ENCODE results near the gene MDC1. TPM values are rescaled to one million over a fixed set of nuclear protein-coding genes. Genes with fewer than 3 reads are reported as not detected.
A peak's percentile ranks its signal among the peaks of the same experiment; 100 is the strongest.

The MDC1 gene
- total and polyA plus RNA-seq, 2 of the 13 experiments (the other 11 are each of a cell fraction or from before 2014, with no cell fraction given), result 8.4 to 14.0 TPM

DNA sequence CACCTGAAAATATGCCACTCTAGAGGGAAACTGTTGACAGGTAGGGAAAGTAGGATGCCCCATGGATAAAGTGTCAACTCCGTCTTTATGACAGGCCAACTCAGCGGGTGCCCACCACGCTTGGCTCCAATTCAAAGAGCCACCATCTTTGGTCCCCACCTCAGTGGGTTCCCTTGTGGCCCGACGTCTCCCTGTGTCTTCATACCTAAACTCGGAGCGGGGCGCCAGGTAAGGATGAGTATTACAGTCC is 277 bp downstream of the MDC1 start:
- WGBS (ENCODE audit: low lambda C conversion rate), result 50% methylated on average over 5 of the region's 8 CpGs
- TSS peak; percentile 69 for BruUV-seq (replicated peaks)
- TF ChIP-seq ZFX (CRISPR knock-in tag; IDR thresholded peaks at IDR 0.05; ENCODE audit: low read depth) (no peak), NCOA2 (CRISPR knock-in tag; IDR thresholded peaks at IDR 0.05) (no peak), PAWR (CRISPR knock-in tag; IDR thresholded peaks at IDR 0.05; ENCODE audit: borderline replicate concordance) (0 out of 2 replicates have a peak, but pooled peaks have one; percentile 12), ZNF20 (CRISPR knock-in tag; IDR thresholded peaks at IDR 0.05) (no peak), PHF8 (CRISPR knock-in tag; IDR thresholded peaks at IDR 0.05) (no peak), MYC (CRISPR knock-in tag; IDR thresholded peaks at IDR 0.05; ENCODE audit: borderline replicate concordance) (no peak), AGO2 (optimal IDR thresholded peaks at IDR 0.05; ENCODE audit: low read depth, low read length) (no peak), BHLHE40 (IDR thresholded peaks at IDR 0.05; ENCODE audit: low read length) (no peak), NKX3-1 (CRISPR knock-in tag; IDR thresholded peaks at IDR 0.05) (no peak), KAT2B (IDR thresholded peaks at IDR 0.05; ENCODE audit: borderline replicate concordance, low read depth, low read length) (no peak), SIX1 (CRISPR knock-in tag; IDR thresholded peaks at IDR 0.05; ENCODE audit: borderline replicate concordance) (no peak), HOXD1 (CRISPR knock-in tag; IDR thresholded peaks at IDR 0.05) (no peak), FOXJ3 (CRISPR knock-in tag; IDR thresholded peaks at IDR 0.05; ENCODE audit: borderline replicate concordance) (no peak), MTA1 (CRISPR knock-in tag; IDR thresholded peaks at IDR 0.05; ENCODE audit: borderline replicate concordance) (no peak), NR2C2 (CRISPR knock-in tag; IDR thresholded peaks at IDR 0.05; ENCODE audit: borderline replicate concordance) (no peak), TCF7L2 (IDR thresholded peaks at IDR 0.05; ENCODE audit: low read depth, low read length) (no peak)
- TF ChIP-seq, protein P1, sequence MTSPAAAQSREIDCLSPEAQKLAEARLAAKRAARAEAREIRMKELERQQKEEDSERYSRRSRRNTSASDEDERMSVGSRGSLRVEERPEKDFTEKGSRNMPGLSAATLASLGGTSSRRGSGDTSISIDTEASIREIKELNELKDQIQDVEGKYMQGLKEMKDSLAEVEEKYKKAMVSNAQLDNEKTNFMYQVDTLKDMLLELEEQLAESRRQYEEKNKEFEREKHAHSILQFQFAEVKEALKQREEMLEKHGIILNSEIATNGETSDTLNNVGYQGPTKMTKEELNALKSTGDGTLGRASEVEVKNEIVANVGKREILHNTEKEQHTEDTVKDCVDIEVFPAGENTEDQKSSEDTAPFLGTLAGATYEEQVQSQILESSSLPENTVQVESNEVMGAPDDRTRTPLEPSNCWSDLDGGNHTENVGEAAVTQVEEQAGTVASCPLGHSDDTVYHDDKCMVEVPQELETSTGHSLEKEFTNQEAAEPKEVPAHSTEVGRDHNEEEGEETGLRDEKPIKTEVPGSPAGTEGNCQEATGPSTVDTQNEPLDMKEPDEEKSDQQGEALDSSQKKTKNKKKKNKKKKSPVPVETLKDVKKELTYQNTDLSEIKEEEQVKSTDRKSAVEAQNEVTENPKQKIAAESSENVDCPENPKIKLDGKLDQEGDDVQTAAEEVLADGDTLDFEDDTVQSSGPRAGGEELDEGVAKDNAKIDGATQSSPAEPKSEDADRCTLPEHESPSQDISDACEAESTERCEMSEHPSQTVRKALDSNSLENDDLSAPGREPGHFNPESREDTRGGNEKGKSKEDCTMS (CRISPR knock-in tag; conservative IDR thresholded peaks at IDR 0.05), result no peak
- TF ChIP-seq, protein P2, sequence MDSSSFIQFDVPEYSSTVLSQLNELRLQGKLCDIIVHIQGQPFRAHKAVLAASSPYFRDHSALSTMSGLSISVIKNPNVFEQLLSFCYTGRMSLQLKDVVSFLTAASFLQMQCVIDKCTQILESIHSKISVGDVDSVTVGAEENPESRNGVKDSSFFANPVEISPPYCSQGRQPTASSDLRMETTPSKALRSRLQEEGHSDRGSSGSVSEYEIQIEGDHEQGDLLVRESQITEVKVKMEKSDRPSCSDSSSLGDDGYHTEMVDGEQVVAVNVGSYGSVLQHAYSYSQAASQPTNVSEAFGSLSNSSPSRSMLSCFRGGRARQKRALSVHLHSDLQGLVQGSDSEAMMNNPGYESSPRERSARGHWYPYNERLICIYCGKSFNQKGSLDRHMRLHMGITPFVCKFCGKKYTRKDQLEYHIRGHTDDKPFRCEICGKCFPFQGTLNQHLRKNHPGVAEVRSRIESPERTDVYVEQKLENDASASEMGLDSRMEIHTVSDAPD (CRISPR knock-in tag; IDR thresholded peaks at IDR 0.05), result no peak
- TF ChIP-seq, protein P3, sequence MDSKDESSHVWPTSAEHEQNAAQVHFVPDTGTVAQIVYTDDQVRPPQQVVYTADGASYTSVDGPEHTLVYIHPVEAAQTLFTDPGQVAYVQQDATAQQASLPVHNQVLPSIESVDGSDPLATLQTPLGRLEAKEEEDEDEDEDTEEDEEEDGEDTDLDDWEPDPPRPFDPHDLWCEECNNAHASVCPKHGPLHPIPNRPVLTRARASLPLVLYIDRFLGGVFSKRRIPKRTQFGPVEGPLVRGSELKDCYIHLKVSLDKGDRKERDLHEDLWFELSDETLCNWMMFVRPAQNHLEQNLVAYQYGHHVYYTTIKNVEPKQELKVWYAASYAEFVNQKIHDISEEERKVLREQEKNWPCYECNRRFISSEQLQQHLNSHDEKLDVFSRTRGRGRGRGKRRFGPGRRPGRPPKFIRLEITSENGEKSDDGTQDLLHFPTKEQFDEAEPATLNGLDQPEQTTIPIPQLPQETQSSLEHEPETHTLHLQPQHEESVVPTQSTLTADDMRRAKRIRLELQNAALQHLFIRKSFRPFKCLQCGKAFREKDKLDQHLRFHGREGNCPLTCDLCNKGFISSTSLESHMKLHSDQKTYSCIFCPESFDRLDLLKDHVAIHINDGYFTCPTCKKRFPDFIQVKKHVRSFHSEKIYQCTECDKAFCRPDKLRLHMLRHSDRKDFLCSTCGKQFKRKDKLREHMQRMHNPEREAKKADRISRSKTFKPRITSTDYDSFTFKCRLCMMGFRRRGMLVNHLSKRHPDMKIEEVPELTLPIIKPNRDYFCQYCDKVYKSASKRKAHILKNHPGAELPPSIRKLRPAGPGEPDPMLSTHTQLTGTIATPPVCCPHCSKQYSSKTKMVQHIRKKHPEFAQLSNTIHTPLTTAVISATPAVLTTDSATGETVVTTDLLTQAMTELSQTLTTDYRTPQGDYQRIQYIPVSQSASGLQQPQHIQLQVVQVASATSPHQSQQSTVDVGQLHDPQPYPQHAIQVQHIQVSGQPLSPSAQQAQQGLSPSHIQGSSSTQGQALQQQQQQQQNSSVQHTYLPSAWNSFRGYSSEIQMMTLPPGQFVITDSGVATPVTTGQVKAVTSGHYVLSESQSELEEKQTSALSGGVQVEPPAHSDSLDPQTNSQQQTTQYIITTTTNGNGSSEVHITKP (CRISPR knock-in tag; IDR thresholded peaks at IDR 0.05; ENCODE audit: low read depth), result no peak

More for the DNA sequence above, 277 bp downstream of the MDC1 start:
- ChIA-PET POLR2A (interaction anchor here (0.7 to 2.9 kb wide), 36 partner anchors 10 to 197 kb away, joined by 3 to 50 read pairs (median 6); partner anchors contain the start of genes ATAT1, DDR1, DHX16 and FLOT1), CTCF (ENCODE audit: low intra/inter-chr PET ratio, low total read pairs) (no interaction called here)
- H3K9ac ChIP-seq (ENCODE audit: insufficient read depth, low read depth, low read length), result peak overlapping the region; percentile 68
- peaks cover 5% of the 10 kb centered on the region; the same call in 1 of the 2 replicates for H4K20me1 ChIP-seq (ENCODE audit: insufficient read depth, low read length)
- peak overlapping the region; percentile 53 to 76 (median 64) for H3K4me3 ChIP-seq (replicated peaks in 1 of 3; ENCODE audit: insufficient read depth in 1 of 3, low read depth in 2 of 3, low read length in 3 of 3)
- no peak for DNase-seq (ENCODE audit: low spot score)
- no peak for ATAC-seq
- H3K4me2 ChIP-seq (ENCODE audit: low read depth, low read length), result peak overlapping the region; percentile 82
- H3K27me3 ChIP-seq (ENCODE audit: control insufficient read depth in 1 of 2, insufficient read depth in 2 of 2, low read length in 2 of 2), result no peaks in the 10 kb centered on the region; a peak in 1 of 5 replicates
- intact Hi-C loops (cut with micrococcal nuclease; ENCODE audit: unreplicated experiment) (loop anchor here (1.0 to 2.0 kb wide), 2 partner anchors 38 to 160 kb away; partner anchors contain the start of genes GNL1 and PRR3), in situ Hi-C loops (cut with HindIII; ENCODE audit: extremely low pct_ligation_motif_present, low pct_unique_long_range_greater_than_20kb) (no loop called here)
- no peak for FAIRE-seq
- peak overlapping the region; percentile 33 for H2AFZ ChIP-seq (ENCODE audit: low read length)
- peaks cover 17 to 25% of the 10 kb centered on the region in 2 experiments for H3K36me3 ChIP-seq (replicated peaks in 1 of 2; ENCODE audit: control insufficient read depth in 1 of 2, insufficient read depth in 2 of 2, low read length in 2 of 2)
- H3K27ac ChIP-seq (ENCODE audit: extremely low read length, insufficient read depth, low read length), result peak overlapping the region; percentile 94
- H3K79me2 ChIP-seq (ENCODE audit: insufficient read depth, low read length), result peaks cover 24% of the 10 kb centered on the region
- H3K4me1 ChIP-seq (ENCODE audit: insufficient read depth, low read length), result peaks cover 32% of the 10 kb centered on the region
- H3K9me3 ChIP-seq (ENCODE audit: low read length), result no peaks in the 10 kb centered on the region

Measured in HepG2 (cell line).